Spleen (tissue), 11 donors: ENCODE results near the gene PTPN14. TPM values are rescaled to one million over a fixed set of nuclear protein-coding genes. Genes with fewer than 3 reads are reported as not detected.

ENCODE experiments used
- DNase-seq: peaks from one replicate; pipeline ENCODE4 v3.0.0-alpha.2; 2020
- H3K27ac ChIP-seq, 8 donors: fragments of 200-600 bp; sonication (generic) in 7 of 8; 1 replicate in 4 of 8; 2 replicates in 4 of 8; pipeline versions ENCODE4 v1.5.0 to v1.8.0; 2016 to 2021; ENCODE audit warnings: inconsistent platforms in 4 of 8, mild to moderate bottlenecking in 4 of 8, moderate library complexity in 1 of 8
- H3K27me3 ChIP-seq, 7 donors: fragments of 200-600 bp; sonication (generic) in 6 of 7; replicated peaks in 1 of 7; 1 replicate in 4 of 7; 2 replicates in 3 of 7; pipeline versions ENCODE4 v1.5.0 to v1.8.0; 2016 to 2021; ENCODE audit warnings: inconsistent platforms in 3 of 7, mild to moderate bottlenecking in 1 of 7
- H3K36me3 ChIP-seq, 6 donors: fragments of 200-600 bp; sonication (generic) in 5 of 6; 1 replicate in 4 of 6; 2 replicates in 2 of 6; pipeline versions ENCODE4 v1.5.0 to v1.8.0; 2016 to 2021; ENCODE audit warnings: inconsistent platforms in 2 of 6
- H3K4me1 ChIP-seq, 6 donors: fragments of 200-600 bp; sonication (generic) in 5 of 6; 1 replicate in 3 of 6; 2 replicates in 3 of 6; pipeline versions ENCODE4 v1.5.0 to v1.8.0; 2016 to 2021; ENCODE audit warnings: inconsistent platforms in 3 of 6
- H3K4me3 ChIP-seq, 8 donors: fragments of 200-600 bp; sonication (generic) in 7 of 8; 1 replicate in 4 of 8; 2 replicates in 4 of 8; pipeline versions ENCODE4 v1.5.0 to v1.8.0; 2016 to 2021; ENCODE audit warnings: inconsistent platforms in 4 of 8, mild to moderate bottlenecking in 4 of 8, moderate library complexity in 2 of 8
- H3K9me3 ChIP-seq, 8 donors: fragments of 200-600 bp; sonication (generic) in 7 of 8; 1 replicate in 4 of 8; 2 replicates in 4 of 8; pipeline versions ENCODE4 v1.5.0 to v1.8.0; 2016 to 2021; ENCODE audit warnings: inconsistent platforms in 4 of 8
- POLR2A ChIP-seq, 3 donors: fragments of 450-650 bp; IDR thresholded peaks; one replicate each; pipeline ENCODE4 v1.5.1; 2017; ENCODE audit warnings: antibody characterized with exemption in 3 of 3, mild to moderate bottlenecking in 1 of 3
- POLR2AphosphoS5 ChIP-seq, 3 donors: sonication (generic); formaldehyde crosslinking; IDR thresholded peaks; one replicate each; pipeline ENCODE4 v1.5.1; 2017; ENCODE audit warnings: antibody characterized with exemption in 3 of 3
- WGBS, 5 donors: extraction: QIAGEN DNeasy Blood & Tissue Kit in 3 of 5; methylation state at CpG; one replicate each; pipeline versions ENCODE4 v1.1.5 to v1.1.7; 2013 to 2018; 5-methylcytosine and 5-hydroxymethylcytosine counted together
- intact Hi-C: fragments of 100-400 bp; cut with DNase I; formaldehyde crosslinking; loops from one replicate; pipeline ENCODE4 v1.15.0; 2023; ENCODE audit warnings: low total_unique reads
- polyA plus RNA-seq, 3 donors: library from polyadenylated mRNA; stranded (reverse); fragments of 200-250 nt; gene quantifications; one replicate each; pipeline ENCODE4 v1.2.1, GENCODE V29; 2013
- total RNA-seq, 7 donors: library from RNA; depleted of rRNA in 3 of 7; stranded (reverse); fragments of >200 nt in 3 of 7; fragmentation: NEBNext Ultra II Directional in 4 of 7; extraction: Animal tissue kit (Norgen Biotek cat#: 25700) in 4 of 7; gene quantifications; one replicate each; pipeline versions ENCODE4 v1.1.0 to v1.2.1, GENCODE V29; 2016 to 2021
- TF ChIP-seq, protein P1 (sequence below), 11 experiments: fragments of 200-600 bp in 7 of 11; fragments of 450-650 bp in 4 of 11; sonication (generic) in 4 of 11; IDR thresholded peaks in 8 of 11; conservative IDR thresholded peaks in 3 of 11; 1 replicate in 7 of 11; 2 replicates in 4 of 11; pipeline versions ENCODE4 v1.4.0 to v1.8.0; 2016 to 2021; ENCODE audit warnings: antibody characterized with exemption in 11 of 11, inconsistent platforms in 4 of 11, mild to moderate bottlenecking in 1 of 11
- donor health status: healthy with polysubstance abuse.
- donor health status: DM: no; HTN: no; CAD: no; lungs with moderate emphysema.
- donor health status: DM: no; HTN: no; CAD: no.
- donor health status: Bipolar disorder and iron deficiency.
- donor health status: healthy.
- donor health status: DM: no; HTN: no; CAD: no.
- donor health status: DM: yes; HTN: yes; CAD: no.

Gene PTPN14
- total and polyA plus RNA-seq, 10 donors = 0.83 to 28.5 (median 16.8) TPM

DNA sequence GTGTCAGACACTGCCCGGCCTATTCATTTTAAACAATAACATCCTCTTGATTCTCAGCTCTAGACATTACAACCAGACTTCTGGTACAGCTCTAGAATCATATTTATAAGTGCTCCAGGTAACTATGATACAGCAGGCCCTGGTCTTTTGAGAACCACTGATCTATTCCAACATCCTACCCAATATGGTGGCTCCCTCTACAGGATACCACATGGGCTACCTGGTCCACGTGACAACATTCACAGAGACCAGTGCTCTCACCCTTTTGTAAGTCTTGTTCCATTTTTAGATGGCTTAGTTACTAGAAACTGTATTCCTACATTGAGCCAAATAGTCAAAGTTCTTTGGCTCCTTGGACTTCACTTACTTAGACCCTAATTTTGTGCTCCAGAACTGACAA is 102.9 kb downstream of the PTPN14 start:
- no peak for DNase-seq
- H3K27me3 ChIP-seq = no peaks in the 10 kb centered on the region
- 84 to 94% (median 87%) methylated on average over 2 of the region's 2 CpGs for WGBS, 5 donors
- H3K9me3 ChIP-seq = no peaks in the 10 kb centered on the region
- no peaks in the 10 kb centered on the region for H3K36me3 ChIP-seq
- H3K27ac ChIP-seq = no peak overlapping the region
- no peak for TF ChIP-seq POLR2A (IDR thresholded peaks at IDR 0.05)
- TF ChIP-seq, protein P1, sequence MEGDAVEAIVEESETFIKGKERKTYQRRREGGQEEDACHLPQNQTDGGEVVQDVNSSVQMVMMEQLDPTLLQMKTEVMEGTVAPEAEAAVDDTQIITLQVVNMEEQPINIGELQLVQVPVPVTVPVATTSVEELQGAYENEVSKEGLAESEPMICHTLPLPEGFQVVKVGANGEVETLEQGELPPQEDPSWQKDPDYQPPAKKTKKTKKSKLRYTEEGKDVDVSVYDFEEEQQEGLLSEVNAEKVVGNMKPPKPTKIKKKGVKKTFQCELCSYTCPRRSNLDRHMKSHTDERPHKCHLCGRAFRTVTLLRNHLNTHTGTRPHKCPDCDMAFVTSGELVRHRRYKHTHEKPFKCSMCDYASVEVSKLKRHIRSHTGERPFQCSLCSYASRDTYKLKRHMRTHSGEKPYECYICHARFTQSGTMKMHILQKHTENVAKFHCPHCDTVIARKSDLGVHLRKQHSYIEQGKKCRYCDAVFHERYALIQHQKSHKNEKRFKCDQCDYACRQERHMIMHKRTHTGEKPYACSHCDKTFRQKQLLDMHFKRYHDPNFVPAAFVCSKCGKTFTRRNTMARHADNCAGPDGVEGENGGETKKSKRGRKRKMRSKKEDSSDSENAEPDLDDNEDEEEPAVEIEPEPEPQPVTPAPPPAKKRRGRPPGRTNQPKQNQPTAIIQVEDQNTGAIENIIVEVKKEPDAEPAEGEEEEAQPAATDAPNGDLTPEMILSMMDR (IDR thresholded peaks at IDR 0.05 in 8 of 11, conservative IDR thresholded peaks at IDR 0.05 in 3 of 11) = no peak
- no peak for TF ChIP-seq POLR2AphosphoS5 (IDR thresholded peaks at IDR 0.05)
- no peaks in the 10 kb centered on the region for H3K4me1 ChIP-seq
- intact Hi-C loops = no loop called here
- no peak overlapping the region for H3K4me3 ChIP-seq

- H3K27ac ChIP-seq = no peak overlapping the region
- H3K4me1 ChIP-seq = no peaks in the 10 kb centered on the region
- no peaks in the 10 kb centered on the region for H3K36me3 ChIP-seq
- intact Hi-C loops = no loop called here
- H3K4me3 ChIP-seq = no peak overlapping the region
- DNase-seq = no peak
- TF ChIP-seq POLR2A (IDR thresholded peaks at IDR 0.05) (no peak), POLR2AphosphoS5 (IDR thresholded peaks at IDR 0.05) (no peak)
- TF ChIP-seq, protein P1 (IDR thresholded peaks at IDR 0.05 in 8 of 11, conservative IDR thresholded peaks at IDR 0.05 in 3 of 11) = no peak
- no peaks in the 10 kb centered on the region for H3K9me3 ChIP-seq
- WGBS, 5 donors = 94 to 98% (median 95%) methylated on average over 2 of the region's 2 CpGs
- no peaks in the 10 kb centered on the region for H3K27me3 ChIP-seq
Observed at GRCh38 chr1:214447557-214447871, 103.9 kb downstream of the PTPN14 start.

GRCh38 chr1:214446772-214447556 is 104.4 kb downstream of the PTPN14 start:
- H3K4me1 ChIP-seq = no peaks in the 10 kb centered on the region
- H3K36me3 ChIP-seq = no peaks in the 10 kb centered on the region
- intact Hi-C loops = no loop called here
- no peaks in the 10 kb centered on the region for H3K9me3 ChIP-seq
- DNase-seq = no peak
- TF ChIP-seq POLR2A (IDR thresholded peaks at IDR 0.05) (no peak), POLR2AphosphoS5 (IDR thresholded peaks at IDR 0.05) (no peak)
- TF ChIP-seq, protein P1 (IDR thresholded peaks at IDR 0.05 in 8 of 11, conservative IDR thresholded peaks at IDR 0.05 in 3 of 11) = no peak
- H3K27me3 ChIP-seq = no peaks in the 10 kb centered on the region
- no peak overlapping the region for H3K27ac ChIP-seq
- WGBS, 5 donors = 78 to 89% (median 87%) methylated on average over 8 of the region's 8 CpGs
- H3K4me3 ChIP-seq = no peak overlapping the region

DNA sequence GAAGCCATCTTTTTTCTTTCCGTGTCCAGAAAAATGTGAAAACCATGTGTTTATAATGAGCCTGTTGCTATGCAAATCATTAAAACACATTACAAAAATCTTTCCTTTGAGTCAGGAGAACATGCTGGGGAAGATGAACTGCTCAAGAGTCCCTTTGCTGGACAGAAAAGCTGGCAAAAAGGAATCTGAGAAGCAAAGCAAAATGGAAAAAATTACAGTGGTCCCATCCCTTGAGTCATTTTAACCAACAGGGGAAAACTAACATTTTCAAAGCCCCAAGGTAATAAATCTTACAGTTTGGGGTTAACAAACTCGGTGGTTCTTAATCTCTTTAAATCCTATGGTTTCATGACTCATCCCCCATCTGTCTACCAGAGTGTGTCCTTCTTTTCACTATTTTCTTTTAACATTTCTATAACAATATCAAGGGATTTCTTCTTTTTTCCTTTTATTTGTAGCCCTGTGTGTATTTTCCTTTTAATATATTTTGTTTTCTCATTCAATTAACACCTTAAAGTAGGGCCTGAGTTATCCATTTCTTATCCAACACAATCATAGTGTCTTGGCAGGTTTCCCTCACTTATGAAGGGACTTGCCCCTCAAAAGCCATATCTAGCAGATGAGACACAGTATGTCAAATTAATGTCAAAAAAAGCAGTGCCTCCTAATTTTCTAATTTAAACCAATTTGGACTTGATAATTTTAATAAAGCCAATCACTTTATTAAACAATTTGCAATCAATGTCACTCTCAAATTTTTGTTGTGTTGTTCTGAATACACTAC is 105.4 kb downstream of the PTPN14 start:
- TF ChIP-seq POLR2AphosphoS5 (IDR thresholded peaks at IDR 0.05) = no peak
- no peak for TF ChIP-seq POLR2A (IDR thresholded peaks at IDR 0.05)
- TF ChIP-seq, protein P1 (IDR thresholded peaks at IDR 0.05 in 8 of 11, conservative IDR thresholded peaks at IDR 0.05 in 3 of 11) = no peak
- WGBS, 5 donors = 50 to 59% (median 56%) methylated on average over 2 of the region's 2 CpGs

More for the DNA sequence above, 105.4 kb downstream of the PTPN14 start:
- Histone ChIP-seq H3K27me3 (no peaks in the 10 kb centered on the region), H3K4me3 (no peak overlapping the region), H3K27ac (no peak overlapping the region), H3K9me3 (no peaks in the 10 kb centered on the region), H3K36me3 (no peaks in the 10 kb centered on the region), H3K4me1 (peaks cover 0 to 4% (median 0%) of the 10 kb centered on the region in 6 donors)
- intact Hi-C loops = no loop called here
- no peak for DNase-seq
